ENCODE measurements around the gene BBS9.
A peak's percentile ranks its signal among the peaks of the same experiment; 100 is the strongest.

Gene BBS9

GRCh38 chr7:33127085-33127484 is 2.3 kb upstream of the BBS9 start:
- no peak for DNase-seq (ENCODE audit: low read depth)

GRCh38 chr7:33128631-33128989 is 754 bp upstream of the BBS9 start:
- no peak for DNase-seq (ENCODE audit: low read depth)

- DNase-seq (ENCODE audit: low read depth) = peak; percentile 0
These were observed 416 bp downstream of the BBS9 start for GRCh38 chr7:33129806-33130153.

- DNase-seq (ENCODE audit: low read depth) = peak; percentile 22
These were observed 820 bp downstream of the BBS9 start for GRCh38 chr7:33130184-33130583.

GRCh38 chr7:33137103-33137502 is 7.7 kb downstream of the BBS9 start:
- DNase-seq (ENCODE audit: low read depth) = no peak

- DNase-seq (ENCODE audit: low read depth) = no peak
These were observed 13.2 kb downstream of the BBS9 start for GRCh38 chr7:33142585-33142984.

- peak; percentile 11 for DNase-seq (ENCODE audit: low read depth)
These were observed 14.8 kb downstream of the BBS9 start for GRCh38 chr7:33143996-33144718.

- DNase-seq (ENCODE audit: low read depth) = no peak
These were observed 15.8 kb downstream of the BBS9 start for GRCh38 chr7:33145156-33145555.

- no peak for DNase-seq (ENCODE audit: low read depth)
These were observed 22.7 kb downstream of the BBS9 start for GRCh38 chr7:33152087-33152486.

GRCh38 chr7:33155811-33156210 is 26.4 kb downstream of the BBS9 start:
- peak; percentile 20 for DNase-seq (ENCODE audit: low read depth)

GRCh38 chr7:33156441-33156840 is 27.1 kb downstream of the BBS9 start:
- DNase-seq (ENCODE audit: low read depth) = no peak

GRCh38 chr7:33157311-33157710 is 27.9 kb downstream of the BBS9 start:
- peak; percentile 5 for DNase-seq (ENCODE audit: low read depth)

GRCh38 chr7:33157781-33158180 is 28.4 kb downstream of the BBS9 start:
- DNase-seq (ENCODE audit: low read depth) = peak; percentile 7

GRCh38 chr7:33177876-33178275 is 48.5 kb downstream of the BBS9 start:
- no peak for DNase-seq (ENCODE audit: low read depth)

GRCh38 chr7:33179519-33179918 is 50.2 kb downstream of the BBS9 start:
- DNase-seq (ENCODE audit: low read depth) = no peak

GRCh38 chr7:33183504-33183903 is 54.1 kb downstream of the BBS9 start:
- DNase-seq (ENCODE audit: low read depth) = peak; percentile 15

- DNase-seq (ENCODE audit: low read depth) = no peak
These were observed 55.5 kb downstream of the BBS9 start for GRCh38 chr7:33184828-33185227.

GRCh38 chr7:33185786-33186185 is 56.4 kb downstream of the BBS9 start:
- peak; percentile 62 for DNase-seq (ENCODE audit: low read depth)

- peak; percentile 57 for DNase-seq (ENCODE audit: low read depth)
These were observed 56.8 kb downstream of the BBS9 start for GRCh38 chr7:33186192-33186591.

- DNase-seq (ENCODE audit: low read depth) = no peak
These were observed 61.4 kb downstream of the BBS9 start for GRCh38 chr7:33190688-33191304.

- no peak for DNase-seq (ENCODE audit: low read depth)
These were observed 62.0 kb downstream of the BBS9 start for GRCh38 chr7:33191340-33191739.

- no peak for DNase-seq (ENCODE audit: low read depth)
These were observed 63.4 kb downstream of the BBS9 start for GRCh38 chr7:33192695-33193291.

GRCh38 chr7:33193308-33193864 is 64.0 kb downstream of the BBS9 start:
- DNase-seq (ENCODE audit: low read depth) = no peak
